SH-SY5Y (cell line): ENCODE data around the gene COX8A.

Experiments used
- GATA2 ChIP-seq: IDR thresholded peaks from 2 replicates; pipeline ENCODE4 v1.6.1; 2011; ENCODE audit warnings: mild to moderate bottlenecking, low read depth, low read length
- GATA3 ChIP-seq: IDR thresholded peaks from 2 replicates; pipeline ENCODE4 v1.6.1; 2011; ENCODE audit warnings: low read depth, mild to moderate bottlenecking, low read length, moderate library complexity

DNA sequence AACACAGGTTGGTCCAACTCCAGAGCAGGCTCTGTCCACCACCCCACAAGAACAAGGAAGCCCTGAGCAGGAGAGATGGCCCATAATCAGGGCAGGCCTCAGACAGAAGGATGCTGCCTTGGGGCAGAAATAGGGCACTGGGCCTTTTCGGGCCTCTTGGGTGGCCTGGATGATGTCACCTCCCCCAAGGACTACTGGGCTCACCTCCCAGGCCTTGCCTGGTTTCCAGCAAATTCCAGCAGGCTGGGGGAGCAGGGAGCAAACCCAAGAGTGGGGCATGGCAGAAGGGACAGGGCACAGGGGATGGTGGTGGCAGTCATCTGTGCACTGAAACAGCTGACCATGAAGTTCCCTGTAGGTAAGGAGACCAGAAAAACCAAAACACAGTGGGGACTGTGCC is 41.0 kb upstream of the COX8A start:
- no peak for TF ChIP-seq GATA2
- TF ChIP-seq GATA3: no peak
